HepG2 (cell line): ENCODE measurements around the gene STYXL2. TPM values are rescaled to one million over a fixed set of nuclear protein-coding genes. Genes with fewer than 3 reads are reported as not detected.

Experiments used
- ATAC-seq: fragments of 200-7000 bp; cut with Tn5 transposase; 3 replicates; pipeline ENCODE4 v1.9.1; 2020; ENCODE audit warnings: mild to moderate bottlenecking, moderate library complexity
- BruUV-seq: library from RNA; stranded (reverse); fragments of 400-500 nt; replicated peaks from 2 replicates; lab custom pipeline; 2021; lab: Mats Ljungman, UMichigan
- CTCF ChIA-PET: fragments of 300-600 bp; formaldehyde crosslinking; extraction: SDS; loops from one replicate; lab custom pipeline; 2021; ENCODE audit warnings: low total read pairs, inconsistent platforms, low intra/inter-chr PET ratio; lab: Yijun Ruan, JAX
- POLR2A ChIA-PET: fragments of 350-600 bp; sonication (Branson Sonifier 250); formaldehyde crosslinking; loops from one replicate; lab custom pipeline; 2020; ENCODE audit warnings: antibody characterized with exemption, inconsistent platforms; lab: Yijun Ruan, JAX
- DNase-seq: peaks from one replicate; pipeline ENCODE4 v3.0.0-alpha.2; 2015; ENCODE audit warnings: low spot score
- FAIRE-seq: peaks from 3 replicates; lab custom pipeline; 2011; peaks lifted over from hg19 to GRCh38; lab: Jason Lieb, UNC
- H2AFZ ChIP-seq: one replicate; pipeline ENCODE4 v1.6.1; 2011; ENCODE audit warnings: low read length, inconsistent platforms
- H3K27ac ChIP-seq: fragments of 300-600 bp; 3 replicates; pipeline ENCODE4 v1.8.0; 2011; ENCODE audit warnings: mixed run types, mild to moderate bottlenecking, mixed read lengths, low read length, inconsistent platforms; ENCODE audit not compliant: insufficient read depth; ENCODE audit errors: extremely low read length
- H3K27me3 ChIP-seq, 2 experiments: fragments of 200-600 bp in 1 of 2; 2 replicates in 1 of 2; 3 replicates in 1 of 2; pipeline versions ENCODE4 v1.6.0 to v1.8.0; 2011; ENCODE audit warnings: low read length in 2 of 2, mild to moderate bottlenecking in 2 of 2, moderate library complexity in 2 of 2, inconsistent platforms in 1 of 2; ENCODE audit not compliant: insufficient read depth in 2 of 2, control insufficient read depth in 1 of 2
- H3K36me3 ChIP-seq, 2 experiments: fragments of 200-600 bp in 1 of 2; replicated peaks in 1 of 2; 2 replicates in 1 of 2; 3 replicates in 1 of 2; pipeline versions ENCODE4 v1.5.1 to v1.8.0; 2011; ENCODE audit warnings: low read length in 2 of 2, inconsistent platforms in 1 of 2; ENCODE audit not compliant: insufficient read depth in 2 of 2, control insufficient read depth in 1 of 2
- H3K4me1 ChIP-seq: 2 replicates; pipeline ENCODE4 v1.5.1; 2012; ENCODE audit warnings: low read length, inconsistent platforms; ENCODE audit not compliant: insufficient read depth
- H3K4me2 ChIP-seq: 2 replicates; pipeline ENCODE4 v1.6.0; 2011; ENCODE audit warnings: low read depth, low read length, inconsistent platforms
- H3K4me3 ChIP-seq, 3 experiments: fragments of 200-600 bp in 1 of 3; sonication (generic), shearing (Covaris generic) in 1 of 3; replicated peaks in 1 of 3; 2 replicates each; pipeline ENCODE4 v1.5.1; 2011 to 2016; ENCODE audit warnings: low read length in 3 of 3, inconsistent platforms in 2 of 3, low read depth in 2 of 3, mild to moderate bottlenecking in 2 of 3, control low read depth in 1 of 3, mixed read lengths in 1 of 3; ENCODE audit not compliant: insufficient read depth in 1 of 3
- H3K79me2 ChIP-seq: one replicate; pipeline ENCODE4 v1.6.1; 2011; ENCODE audit warnings: low read length, inconsistent platforms; ENCODE audit not compliant: insufficient read depth
- H3K9ac ChIP-seq: 2 replicates; pipeline ENCODE4 v1.6.0; 2011; ENCODE audit warnings: mild to moderate bottlenecking, low read depth, low read length, inconsistent platforms; ENCODE audit not compliant: insufficient read depth
- H3K9me3 ChIP-seq: 2 replicates; pipeline ENCODE4 v1.5.1; 2012; ENCODE audit warnings: mild to moderate bottlenecking, low read length
- H4K20me1 ChIP-seq: 2 replicates; pipeline ENCODE4 v1.6.0; 2011; ENCODE audit warnings: inconsistent platforms, mild to moderate bottlenecking, low read length, moderate library complexity; ENCODE audit not compliant: insufficient read depth
- ATF7 ChIP-seq, 2 experiments: fragments of 450-650 bp in 1 of 2; sonication (generic) in 1 of 2; formaldehyde crosslinking in 1 of 2; IDR thresholded peaks; 2 replicates each; pipeline versions ENCODE4 v1.4.0 to v1.6.1; 2016 to 2020; ENCODE audit warnings: antibody characterized with exemption in 1 of 2, mild to moderate bottlenecking in 1 of 2, missing genetic modification reagents in 1 of 2
- CBX1 ChIP-seq: IDR thresholded peaks from one replicate; pipeline ENCODE4 v1.6.1; 2016; ENCODE audit warnings: antibody characterized with exemption, low read depth
- CREB3 ChIP-seq: sonication (generic); formaldehyde crosslinking; IDR thresholded peaks from 2 replicates; pipeline ENCODE4 v1.5.0; 2020; ENCODE audit warnings: missing genetic modification reagents
- EEA1 ChIP-seq: sonication (generic); formaldehyde crosslinking; IDR thresholded peaks from 2 replicates; pipeline ENCODE4 v1.5.1; 2020; ENCODE audit warnings: mild to moderate bottlenecking, missing genetic modification reagents, borderline replicate concordance
- MED13 ChIP-seq: sonication (generic); formaldehyde crosslinking; IDR thresholded peaks from 2 replicates; pipeline ENCODE4 v1.5.0; 2020; ENCODE audit warnings: missing genetic modification reagents
- MYNN ChIP-seq: sonication (generic); formaldehyde crosslinking; IDR thresholded peaks from 2 replicates; pipeline ENCODE4 v1.4.0; 2020; ENCODE audit warnings: mild to moderate bottlenecking, low read depth, missing genetic modification reagents
- SIX4 ChIP-seq: sonication (generic); formaldehyde crosslinking; IDR thresholded peaks from 2 replicates; pipeline ENCODE4 v1.4.0; 2020; ENCODE audit warnings: missing genetic modification reagents
- TRIM24 ChIP-seq: sonication (generic); formaldehyde crosslinking; IDR thresholded peaks from 2 replicates; pipeline ENCODE4 v1.8.0; 2022; ENCODE audit warnings: mild to moderate bottlenecking, missing genetic modification reagents
- ZBTB44 ChIP-seq: sonication (generic); formaldehyde crosslinking; IDR thresholded peaks from 2 replicates; pipeline ENCODE4 v1.4.0; 2020; ENCODE audit warnings: missing genetic modification reagents
- ZNF614 ChIP-seq: IDR thresholded peaks from 2 replicates; pipeline ENCODE4 v1.6.1; 2018; ENCODE audit warnings: missing biosample characterization, missing genetic modification reagents, inconsistent platforms, borderline replicate concordance
- ZNF776 ChIP-seq: sonication (generic); formaldehyde crosslinking; IDR thresholded peaks from 2 replicates; pipeline ENCODE4 v1.4.0; 2020; ENCODE audit warnings: mild to moderate bottlenecking, missing genetic modification reagents
- WGBS: methylation state at CpG from one replicate; pipeline ENCODE4 v1.1.6; 2017; ENCODE audit warnings: low lambda C conversion rate; 5-methylcytosine and 5-hydroxymethylcytosine counted together
- in situ Hi-C: cut with HindIII; loops from 2 replicates; pipeline ENCODE4 v1.10.0; 2017; ENCODE audit warnings: low pct_unique_long_range_greater_than_20kb; ENCODE audit not compliant: extremely low pct_ligation_motif_present
- intact Hi-C: fragments of 100-400 bp; cut with micrococcal nuclease; formaldehyde crosslinking; loops from one replicate; pipeline ENCODE4 v1.10.0; 2022; ENCODE audit not compliant: unreplicated experiment
- polyA plus RNA-seq, 8 experiments: library from polyadenylated mRNA; depleted of rRNA in 3 of 8; stranded (reverse) in 7 of 8; unstranded in 1 of 8; fragments of >200 nt; fragmentation: Illumina TruSeq in 4 of 8; extraction: Trizol in 4 of 8; gene quantifications; 2 replicates each; pipeline versions ENCODE4 v1.2.1 to v1.2.3, GENCODE V29; 2011 to 2016; ENCODE audit warnings: low read depth in 4 of 8, missing spikeins in 1 of 8, mixed read lengths in 1 of 8; ENCODE audit not compliant: insufficient read depth in 1 of 8
- total RNA-seq, 5 experiments: library from RNA; depleted of rRNA; stranded (reverse); fragments of >200 nt; fragmentation: Illumina TruSeq; extraction: Trizol; gene quantifications; 2 replicates each; pipeline ENCODE4 v1.2.3, GENCODE V29; 2016; ENCODE audit warnings: low read depth in 1 of 5

The STYXL2 gene
- total and polyA plus RNA-seq, 2 of the 13 experiments (the other 11 are each of a cell fraction or from before 2014, with no cell fraction given), result not detected

- TF ChIP-seq MED13 (CRISPR knock-in tag), result no peak
These were observed 41.5 kb upstream of the STYXL2 start (continued) for GRCh38 chr1:167052389-167052788.

- TF ChIP-seq ZNF614 (CRISPR knock-in tag) (no peak), TRIM24 (CRISPR knock-in tag) (no peak), SIX4 (no peak), MYNN (CRISPR knock-in tag) (no peak), CBX1 (no peak), EEA1 (no peak), CREB3 (no peak), ZNF776 (CRISPR knock-in tag) (no peak), ATF7 (IDR thresholded peaks at IDR 0.05) (no peak), ATF7 (CRISPR knock-in tag; IDR thresholded peaks at IDR 0.05) (no peak), ZBTB44 (CRISPR knock-in tag) (no peak)
- CTCF ChIA-PET, result no interaction called here
- no peaks in the 10 kb centered on the region for H3K36me3 ChIP-seq
- no peak overlapping the region for H3K27ac ChIP-seq
- ATAC-seq (no peak), DNase-seq (no peak), FAIRE-seq (no peak)
- no peaks in the 10 kb centered on the region for H3K9me3 ChIP-seq
- POLR2A ChIA-PET, result no interaction called here
- no peak overlapping the region for H2AFZ ChIP-seq
- no peak overlapping the region for H3K4me2 ChIP-seq
- H3K4me1 ChIP-seq, result 0 out of 2 replicates have a peak, but pooled peaks cover 12% of the 10 kb centered on the region
- peaks cover 3 to 14% of the 10 kb centered on the region in 2 experiments; a peak in 3 of 5 replicates for H3K27me3 ChIP-seq
- BruUV-seq, result no TSS peak
- no peaks in the 10 kb centered on the region for H4K20me1 ChIP-seq
- no peaks in the 10 kb centered on the region for H3K79me2 ChIP-seq
- intact Hi-C loops (no loop called here), in situ Hi-C loops (no loop called here)
- no peak overlapping the region for H3K4me3 ChIP-seq
- no peak overlapping the region for H3K9ac ChIP-seq
- WGBS, result 0% methylated on average over 1 of the region's 3 CpGs
These were observed 39.3 kb upstream of the STYXL2 start for GRCh38 chr1:167054531-167054930.
